ENCODE measurements around the gene TUB.

The TUB gene

DNA sequence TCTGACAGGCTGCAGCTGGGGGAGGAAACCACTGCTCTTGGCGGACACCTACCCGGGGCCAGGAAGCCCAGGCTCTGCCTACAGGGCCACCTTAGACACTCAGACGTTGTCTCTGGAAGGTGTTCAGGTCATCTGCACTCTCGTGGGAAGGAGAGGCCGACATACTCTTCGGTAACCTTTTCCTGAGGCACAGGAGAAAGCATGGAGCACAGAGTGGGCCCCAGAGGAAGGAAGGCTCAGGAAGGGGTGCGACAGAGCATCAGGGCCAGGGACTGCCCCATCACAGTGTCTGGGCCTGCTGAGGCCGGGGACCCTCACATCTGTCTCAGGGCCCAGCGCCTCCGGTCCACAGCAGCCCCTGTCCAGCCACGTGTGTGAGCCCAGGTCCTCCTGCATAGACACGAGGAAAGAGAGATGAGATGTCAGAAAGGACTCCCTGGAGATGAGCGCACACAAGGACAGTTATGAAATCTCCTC lies 18.2 kb upstream of the TUB start:
- H3K4me3 ChIP-seq (ENCODE audit: low read depth, low read length): no peak overlapping the region
- DNase-seq (ENCODE audit: low read depth): no peak
- no peak for TF ChIP-seq CTCF (IDR thresholded peaks at IDR 0.05; ENCODE audit: insufficient read depth, low read depth, low read length, missing control alignments)

DNA sequence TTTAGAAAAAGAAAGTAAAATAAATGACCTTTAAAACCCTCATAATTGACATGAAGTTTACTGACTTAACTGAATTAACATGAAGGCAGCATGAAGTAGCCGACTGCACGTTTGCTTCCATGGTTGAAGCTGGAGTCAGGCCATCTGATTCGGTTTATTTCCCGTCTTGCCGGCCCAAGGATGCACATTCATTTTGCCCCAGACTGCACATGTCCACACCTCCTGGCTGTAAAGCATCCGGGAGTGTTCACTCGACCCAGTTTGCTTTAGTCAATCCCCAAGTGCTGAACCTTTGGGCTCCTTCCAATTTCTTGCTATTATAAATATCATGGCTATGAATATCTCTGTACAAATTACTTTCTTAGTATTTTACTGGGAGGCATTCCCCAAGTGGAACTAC lies 17.7 kb upstream of the TUB start:
- H3K4me3 ChIP-seq (ENCODE audit: low read depth, low read length): no peak overlapping the region
- no peak for TF ChIP-seq CTCF (IDR thresholded peaks at IDR 0.05; ENCODE audit: insufficient read depth, low read depth, low read length, missing control alignments)
- no peak for DNase-seq (ENCODE audit: low read depth)

- TF ChIP-seq CTCF (IDR thresholded peaks at IDR 0.05; ENCODE audit: insufficient read depth, low read depth, low read length, missing control alignments): no peak
- no peak overlapping the region for H3K4me3 ChIP-seq (ENCODE audit: low read depth, low read length)
- no peak for DNase-seq (ENCODE audit: low read depth)
Measured at GRCh38 chr11:8065031-8065430, 16.0 kb upstream of the TUB start.

GRCh38 chr11:8066036-8066910 lies 14.7 kb upstream of the TUB start:
- TF ChIP-seq CTCF (IDR thresholded peaks at IDR 0.05; ENCODE audit: insufficient read depth, low read depth, low read length, missing control alignments): no peak
- DNase-seq (ENCODE audit: low read depth): no peak
- no peak overlapping the region for H3K4me3 ChIP-seq (ENCODE audit: low read depth, low read length)

DNA sequence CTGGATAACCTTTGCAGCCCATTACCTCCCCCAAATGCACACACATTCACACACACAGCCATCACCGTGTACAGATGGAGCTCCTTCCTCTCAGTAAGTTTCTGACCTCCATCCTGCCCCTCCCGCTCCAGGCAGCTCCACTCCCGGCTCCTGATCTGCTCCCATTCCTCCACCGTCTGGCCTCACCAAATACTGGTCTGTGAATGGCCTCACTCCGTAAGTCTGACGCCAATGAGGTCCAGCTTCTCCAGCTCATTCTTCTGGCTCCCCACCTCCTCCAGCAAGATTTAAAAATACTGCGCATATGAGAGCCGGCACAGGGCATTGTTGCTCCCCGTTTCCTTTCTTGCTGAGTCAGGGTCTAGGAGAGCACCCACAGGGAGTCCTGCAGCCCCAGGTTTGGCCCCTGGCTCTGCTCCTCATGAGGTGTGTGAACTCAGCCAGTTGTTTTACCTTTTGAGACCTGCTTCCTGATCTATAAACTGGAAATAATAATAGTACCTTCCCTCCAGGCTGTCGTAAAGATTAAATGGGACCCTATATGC lies 14.0 kb upstream of the TUB start:
- no peak for DNase-seq (ENCODE audit: low read depth)
- no peak for TF ChIP-seq CTCF (IDR thresholded peaks at IDR 0.05; ENCODE audit: insufficient read depth, low read depth, low read length, missing control alignments)

GRCh38 chr11:8067567-8067928 lies 13.5 kb upstream of the TUB start:
- no peak for TF ChIP-seq CTCF (IDR thresholded peaks at IDR 0.05; ENCODE audit: insufficient read depth, low read depth, low read length, missing control alignments)
- DNase-seq (ENCODE audit: low read depth): no peak
- no peak overlapping the region for H3K4me3 ChIP-seq (ENCODE audit: low read depth, low read length)

More for the DNA sequence above, 14.0 kb upstream of the TUB start:
- H3K4me3 ChIP-seq (ENCODE audit: low read depth, low read length): no peak overlapping the region
